ENCODE measurements around the gene C1orf159. TPM values are rescaled to one million over a fixed set of nuclear protein-coding genes. Genes with fewer than 3 reads are reported as not detected.
A peak's percentile ranks its signal among the peaks of the same experiment; 100 is the strongest.

The C1orf159 gene
- total and polyA plus RNA-seq, 2 of the 8 experiments (the other 6 are each of a cell fraction or from before 2014, with no cell fraction given) = 10.0 to 10.9 TPM

- DNase-seq (ENCODE audit: low read depth in 1 of 2, low spot score in 2 of 2) (no peak), FAIRE-seq (no peak)
- no peak overlapping the region for H2BK5ac ChIP-seq (ENCODE audit: low read depth, low read length)
- TF ChIP-seq GTF2F1 (IDR thresholded peaks at IDR 0.05; ENCODE audit: borderline replicate concordance, low read depth, low read length) (no peak), CHD2 (IDR thresholded peaks at IDR 0.05; ENCODE audit: low read length) (no peak), BACH1 (IDR thresholded peaks at IDR 0.05; ENCODE audit: low read length) (no peak), NRF1 (IDR thresholded peaks at IDR 0.05; ENCODE audit: low read depth, low read length) (no peak), MAFK (IDR thresholded peaks at IDR 0.05; ENCODE audit: low read depth, low read length) (no peak), SAP30 (IDR thresholded peaks at IDR 0.05; ENCODE audit: insufficient read depth, insufficient replicate concordance, low read length) (no peak), ZNF274 (IDR thresholded peaks at IDR 0.05; ENCODE audit: borderline replicate concordance, extremely low read depth, low read length) (no peak), SRF (IDR thresholded peaks at IDR 0.05; ENCODE audit: low read depth, low read length) (no peak)
- no peak overlapping the region for H3K4me3 ChIP-seq (ENCODE audit: extremely low read depth in 1 of 4, insufficient read depth in 2 of 4, low read depth in 3 of 4, low read length in 4 of 4)
- H3K27ac ChIP-seq (ENCODE audit: low read depth, low read length) = no peak overlapping the region
- peak overlapping the region; percentile 72; the same call in 1 of the 2 replicates for H2BK15ac ChIP-seq (ENCODE audit: low read length)
- H3K79me2 ChIP-seq (ENCODE audit: control insufficient read depth in 1 of 2, insufficient read depth in 2 of 2, low read length in 2 of 2) = no peaks in the 10 kb centered on the region
- no peak overlapping the region for H3K4ac ChIP-seq (replicated peaks; ENCODE audit: insufficient read length, low read depth, low read length)
- H3K4me1 ChIP-seq (replicated peaks in 1 of 4; ENCODE audit: control insufficient read depth in 3 of 4, insufficient read depth in 4 of 4, low read length in 3 of 4) = peaks cover 0 to 20% (median 7%) of the 10 kb centered on the region in 4 experiments; a peak in 5 of 7 replicates
- 0 out of 2 replicates have a peak overlapping the region, but pooled peaks have one; percentile 75 for H2AK5ac ChIP-seq (ENCODE audit: low read depth, low read length)
- peak overlapping the region; percentile 92; the same call in 1 of the 2 replicates for H2BK12ac ChIP-seq (ENCODE audit: low read depth, low read length)
- H3K18ac ChIP-seq (ENCODE audit: extremely low read depth, low read length) = no peak overlapping the region
- no peaks in the 10 kb centered on the region for H3K79me1 ChIP-seq (ENCODE audit: low read depth, low read length)
- H3K36me3 ChIP-seq (ENCODE audit: control insufficient read depth in 2 of 4, insufficient read depth in 4 of 4, low read length in 3 of 4) = no peaks in the 10 kb centered on the region
- H3K23ac ChIP-seq (ENCODE audit: insufficient read length) = no peak overlapping the region
- no peak overlapping the region for H3K9ac ChIP-seq (replicated peaks in 1 of 4; ENCODE audit: extremely low read depth in 1 of 4, low read depth in 3 of 4, low read length in 3 of 4)
- H2AFZ ChIP-seq (ENCODE audit: low read length) = no peak overlapping the region
- H2BK120ac ChIP-seq (replicated peaks; ENCODE audit: low read depth, low read length) = no peak overlapping the region
- H3K14ac ChIP-seq (ENCODE audit: insufficient read length) = no peak overlapping the region
- ChIA-PET POLR2A (ENCODE audit: partially characterized antibody) (no interaction called here), CTCF (ENCODE audit: partially characterized antibody) (interaction anchor here (0.7 to 2.0 kb wide), 5 partner anchors 9 to 156 kb away, joined by 3 to 8 read pairs (median 6); no protein-coding TSS in a partner anchor)
- WGBS, 2 experiments (ENCODE audit: extremely low coverage in 1 of 2, insufficient coverage in 1 of 2, insufficient read length in 1 of 2, insufficient replicate concordance in 2 of 2, low coverage in 1 of 2, low lambda C conversion rate in 2 of 2, missing lambda C conversion rate in 1 of 2) = 92% methylated on average over 20 of the region's 20 CpGs; no CpG with 5 or more reads in 1 of the 2 experiments
- H3K56ac ChIP-seq (replicated peaks; ENCODE audit: insufficient read length, low read depth, low read length) = no peak overlapping the region
- H4K20me1 ChIP-seq (replicated peaks in 1 of 2; ENCODE audit: control insufficient read depth in 1 of 2, insufficient read depth in 2 of 2, low read length in 2 of 2) = no peaks in the 10 kb centered on the region
- H3K4me2 ChIP-seq (ENCODE audit: insufficient read depth in 1 of 2, low read depth in 2 of 2, low read length in 2 of 2) = no peak overlapping the region
- H3K23me2 ChIP-seq (ENCODE audit: low read depth, low read length) = peaks cover 2% of the 10 kb centered on the region; the same call in 1 of the 2 replicates
- no peak overlapping the region for H2BK20ac ChIP-seq (ENCODE audit: low read length)
- H3K9me3 ChIP-seq (ENCODE audit: insufficient read depth in 2 of 2, low read depth in 1 of 2, low read length in 1 of 2) = no peaks in the 10 kb centered on the region
- H4K5ac ChIP-seq (ENCODE audit: insufficient read length, low read depth, low read length) = no peak overlapping the region
- H4K8ac ChIP-seq (ENCODE audit: extremely low read depth, insufficient read depth, low read length) = no peak overlapping the region
- no peak overlapping the region for H4K91ac ChIP-seq (replicated peaks; ENCODE audit: insufficient read length, low read length)
- H3K27me3 ChIP-seq (replicated peaks in 1 of 4; ENCODE audit: control insufficient read depth in 3 of 4, extremely low read depth in 1 of 4, insufficient read depth in 3 of 4, low read length in 3 of 4) = peaks cover 0 to 7% (median 3%) of the 10 kb centered on the region in 4 experiments; a peak in 2 of 7 replicates
Measured at GRCh38 chr1:1135339-1136136, 19.6 kb upstream of the C1orf159 start.

Measured in H1 (cell line).